Nephron progenitor cell (in vitro differentiated cells): ENCODE measurements around the gene PDZRN3.

ENCODE experiments used
- DNase-seq: peaks from one replicate; pipeline ENCODE4 v3.0.0; 2021
- H3K27ac Mint-ChIP-seq: 2 replicates; pipeline ENCODE4 v1.8.0; 2021; ENCODE audit warnings: mild to moderate bottlenecking, moderate library complexity, mixed read lengths
- H3K27me3 Mint-ChIP-seq: 2 replicates; pipeline ENCODE4 v1.8.0; 2021; ENCODE audit warnings: mild to moderate bottlenecking, low read depth, mixed read lengths; ENCODE audit not compliant: poor library complexity
- H3K36me3 Mint-ChIP-seq: 2 replicates; pipeline ENCODE4 v1.8.0; 2021; ENCODE audit warnings: low read depth, mixed read lengths
- H3K4me1 Mint-ChIP-seq: 2 replicates; pipeline ENCODE4 v1.8.0; 2021; ENCODE audit warnings: mixed read lengths
- H3K4me3 Mint-ChIP-seq: 2 replicates; pipeline ENCODE4 v1.8.0; 2021; ENCODE audit warnings: mild to moderate bottlenecking, moderate library complexity, mixed read lengths
- H3K9me3 Mint-ChIP-seq: 2 replicates; pipeline ENCODE4 v1.8.0; 2021; ENCODE audit warnings: mild to moderate bottlenecking, moderate library complexity, mixed read lengths
- CTCF ChIP-seq: fragments of 200-600 bp; sonication (generic); IDR thresholded peaks from 2 replicates; pipeline ENCODE4 v1.5.0; 2021; ENCODE audit warnings: antibody characterized with exemption

Gene PDZRN3

DNA sequence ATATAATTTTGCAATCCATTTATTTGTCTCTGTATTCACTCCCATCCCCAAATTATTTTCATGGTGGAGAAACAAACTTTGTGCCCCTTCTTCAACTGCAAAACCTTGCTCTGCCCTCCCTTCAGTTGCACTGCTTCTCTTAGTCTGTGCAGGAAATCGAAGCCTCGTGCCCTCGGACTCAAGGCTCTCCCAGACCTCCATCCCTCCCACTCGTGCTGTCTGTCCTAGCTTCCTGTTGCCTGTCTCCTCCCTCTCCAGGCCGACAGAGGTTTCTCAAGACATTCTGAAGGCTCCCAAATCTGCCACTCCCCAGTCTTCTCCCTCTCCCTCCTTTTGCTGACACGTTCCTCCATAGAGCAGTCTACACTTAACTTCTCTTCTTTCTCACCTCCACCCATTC lies 177.6 kb downstream of the PDZRN3 start:
- Mint-ChIP-seq H3K4me3 (no peak overlapping the region), H3K9me3 (no peaks in the 10 kb centered on the region), H3K4me1 (peaks cover 39% of the 10 kb centered on the region), H3K27ac (no peak overlapping the region), H3K27me3 (no peaks in the 10 kb centered on the region), H3K36me3 (peaks cover 5% of the 10 kb centered on the region)
- TF ChIP-seq CTCF, result no peak
- no peak for DNase-seq

DNA sequence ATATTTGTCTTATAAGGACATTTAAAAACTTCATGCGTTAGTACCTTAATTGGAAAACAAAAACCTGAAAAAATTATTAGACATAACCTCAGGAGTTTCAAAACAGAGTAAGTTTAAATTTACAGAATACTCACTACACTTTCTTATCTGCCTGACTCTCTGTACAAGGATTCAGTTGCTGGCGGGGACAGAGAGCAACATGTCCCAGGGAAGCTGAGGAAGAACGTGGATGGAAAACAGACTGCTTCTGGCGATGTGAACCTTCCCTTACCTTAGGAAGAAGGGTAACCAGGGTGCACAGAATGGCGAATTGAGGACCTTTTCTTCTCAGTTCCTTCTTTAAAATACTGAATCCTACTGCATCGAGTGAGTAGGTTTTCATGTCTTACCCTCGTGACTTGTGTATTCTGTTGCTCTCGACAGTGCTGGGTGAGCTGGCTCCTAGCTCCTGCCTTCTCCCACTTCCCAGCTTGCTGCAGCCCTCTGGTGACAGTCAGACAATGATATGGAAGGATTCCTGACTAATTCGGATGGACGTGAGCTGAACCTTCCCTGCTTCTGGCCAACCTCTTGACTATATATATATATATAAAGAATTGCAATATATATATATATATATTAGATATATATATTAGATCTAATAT lies 178.2 kb downstream of the PDZRN3 start:
- no peak for DNase-seq
- no peak overlapping the region for H3K4me3 Mint-ChIP-seq
- no peaks in the 10 kb centered on the region for H3K27me3 Mint-ChIP-seq
- no peaks in the 10 kb centered on the region for H3K9me3 Mint-ChIP-seq
- no peak for TF ChIP-seq CTCF
- H3K27ac Mint-ChIP-seq, result no peak overlapping the region
- peaks cover 5% of the 10 kb centered on the region for H3K36me3 Mint-ChIP-seq
- peaks cover 37% of the 10 kb centered on the region for H3K4me1 Mint-ChIP-seq

- no peak for TF ChIP-seq CTCF
- H3K4me3 Mint-ChIP-seq, result no peak overlapping the region
- H3K4me1 Mint-ChIP-seq, result peaks cover 36% of the 10 kb centered on the region
- no peaks in the 10 kb centered on the region for H3K27me3 Mint-ChIP-seq
- H3K27ac Mint-ChIP-seq, result peak overlapping the region; percentile 95
- H3K36me3 Mint-ChIP-seq, result peaks cover 10% of the 10 kb centered on the region
- no peak for DNase-seq
- no peaks in the 10 kb centered on the region for H3K9me3 Mint-ChIP-seq
Observed at GRCh38 chr3:73442886-73443285, 181.9 kb downstream of the PDZRN3 start.

DNA sequence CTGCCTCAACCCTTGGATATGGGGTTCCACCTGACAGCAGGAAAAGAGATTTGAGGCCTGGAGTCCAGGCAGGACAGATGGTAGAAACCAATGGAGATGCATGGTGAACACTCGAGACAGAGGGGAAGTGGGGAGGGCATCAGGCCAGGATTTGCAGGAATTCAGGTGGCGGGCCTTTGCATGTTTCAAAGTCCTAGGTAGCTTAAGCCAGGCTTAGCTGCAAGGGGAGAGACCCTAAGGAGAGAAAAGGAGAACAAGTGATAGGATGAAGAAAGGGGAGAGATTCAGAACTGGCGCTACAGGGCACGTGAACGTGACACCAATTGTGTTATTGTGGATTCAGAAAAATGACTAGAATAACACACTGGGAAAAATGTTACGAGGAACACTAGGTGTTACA lies 182.6 kb downstream of the PDZRN3 start:
- TF ChIP-seq CTCF, result no peak
- Mint-ChIP-seq H3K4me1 (peaks cover 36% of the 10 kb centered on the region), H3K27me3 (no peaks in the 10 kb centered on the region), H3K27ac (peak overlapping the region; percentile 7), H3K36me3 (peaks cover 10% of the 10 kb centered on the region), H3K9me3 (no peaks in the 10 kb centered on the region), H3K4me3 (no peak overlapping the region)
- no peak for DNase-seq

- no peak for DNase-seq
- Mint-ChIP-seq H3K27me3 (no peaks in the 10 kb centered on the region), H3K9me3 (no peaks in the 10 kb centered on the region)
Observed at GRCh38 chr3:73437828-73438227, 186.9 kb downstream of the PDZRN3 start.

More at GRCh38 chr3:73437828-73438227, 186.9 kb downstream of the PDZRN3 start:
- Mint-ChIP-seq H3K4me3 (no peak overlapping the region), H3K36me3 (peaks cover 5% of the 10 kb centered on the region), H3K27ac (no peak overlapping the region), H3K4me1 (peaks cover 51% of the 10 kb centered on the region)
- no peak for TF ChIP-seq CTCF
